NB4 (cell line): Measurements from ENCODE around the gene CDC42EP3.

Experiments
- MAX ChIP-seq: IDR thresholded peaks from 2 replicates; pipeline ENCODE4 v1.6.1; 2011; ENCODE audit warnings: low read depth, low read length
- MYC ChIP-seq: IDR thresholded peaks from 2 replicates; pipeline ENCODE4 v1.6.1; 2011; ENCODE audit warnings: low read depth, low read length
- POLR2A ChIP-seq: IDR thresholded peaks from 2 replicates; pipeline ENCODE4 v1.6.1; 2011; ENCODE audit warnings: mild to moderate bottlenecking; ENCODE audit not compliant: insufficient read length; ENCODE audit errors: extremely low read depth
- TF ChIP-seq, protein P1 (sequence below): IDR thresholded peaks from one replicate; pipeline ENCODE4 v1.5.1; 2012; ENCODE audit warnings: low read depth, low read length

GRCh38 chr2:37682473-37682872 lies 11.0 kb upstream of the CDC42EP3 start:
- TF ChIP-seq, protein P1, sequence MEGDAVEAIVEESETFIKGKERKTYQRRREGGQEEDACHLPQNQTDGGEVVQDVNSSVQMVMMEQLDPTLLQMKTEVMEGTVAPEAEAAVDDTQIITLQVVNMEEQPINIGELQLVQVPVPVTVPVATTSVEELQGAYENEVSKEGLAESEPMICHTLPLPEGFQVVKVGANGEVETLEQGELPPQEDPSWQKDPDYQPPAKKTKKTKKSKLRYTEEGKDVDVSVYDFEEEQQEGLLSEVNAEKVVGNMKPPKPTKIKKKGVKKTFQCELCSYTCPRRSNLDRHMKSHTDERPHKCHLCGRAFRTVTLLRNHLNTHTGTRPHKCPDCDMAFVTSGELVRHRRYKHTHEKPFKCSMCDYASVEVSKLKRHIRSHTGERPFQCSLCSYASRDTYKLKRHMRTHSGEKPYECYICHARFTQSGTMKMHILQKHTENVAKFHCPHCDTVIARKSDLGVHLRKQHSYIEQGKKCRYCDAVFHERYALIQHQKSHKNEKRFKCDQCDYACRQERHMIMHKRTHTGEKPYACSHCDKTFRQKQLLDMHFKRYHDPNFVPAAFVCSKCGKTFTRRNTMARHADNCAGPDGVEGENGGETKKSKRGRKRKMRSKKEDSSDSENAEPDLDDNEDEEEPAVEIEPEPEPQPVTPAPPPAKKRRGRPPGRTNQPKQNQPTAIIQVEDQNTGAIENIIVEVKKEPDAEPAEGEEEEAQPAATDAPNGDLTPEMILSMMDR: no peak
- TF ChIP-seq POLR2A: no peak
- TF ChIP-seq MAX: no peak
- TF ChIP-seq MYC: no peak
